MCF 10A (cell line): ENCODE results near the gene CHERP. TPM values are rescaled to one million over a fixed set of nuclear protein-coding genes. Genes with fewer than 3 reads are reported as not detected.
"Not testable (repeated sequence)": the region's sequence is repeated elsewhere in the genome, so short reads cannot be mapped to it uniquely, and the experiment has no call there.

Experiments
- BruUV-seq: library from RNA; stranded (reverse); fragments of 400-500 nt; replicated peaks from 2 replicates; lab custom pipeline; 2021; lab: Mats Ljungman, UMichigan
- CTCF ChIA-PET: fragments of 300-600 bp; sonication (Branson Sonifier 250); formaldehyde crosslinking; extraction: SDS; loops from one replicate; lab custom pipeline; 2021; ENCODE audit warnings: antibody characterized with exemption, inconsistent platforms; lab: Yijun Ruan, JAX
- POLR2A ChIA-PET: fragments of 300-600, 350-650 bp; sonication (Branson Sonifier 250); formaldehyde crosslinking; extraction: SDS; loops from one replicate; lab custom pipeline; 2020; ENCODE audit warnings: antibody characterized with exemption, inconsistent platforms; lab: Yijun Ruan, JAX
- DNase-seq: peaks from one replicate; pipeline ENCODE4 v3.0.0-alpha.2; 2018; ENCODE audit not compliant: unreplicated experiment
- H3K27ac Mint-ChIP-seq: one replicate; pipeline ENCODE4 v1.8.0; 2022; ENCODE audit warnings: mild to moderate bottlenecking, low read depth, mixed read lengths; ENCODE audit not compliant: unreplicated experiment
- H3K27me3 Mint-ChIP-seq: one replicate; pipeline ENCODE4 v1.8.0; 2022; ENCODE audit warnings: mixed read lengths; ENCODE audit not compliant: insufficient read depth, unreplicated experiment
- H3K36me3 Mint-ChIP-seq: one replicate; pipeline ENCODE4 v1.8.0; 2022; ENCODE audit warnings: mild to moderate bottlenecking, moderate library complexity, mixed read lengths; ENCODE audit not compliant: insufficient read depth, unreplicated experiment
- H3K4me1 Mint-ChIP-seq: one replicate; pipeline ENCODE4 v1.8.0; 2022; ENCODE audit warnings: mixed read lengths; ENCODE audit not compliant: insufficient read depth, unreplicated experiment
- H3K4me3 Mint-ChIP-seq: one replicate; pipeline ENCODE4 v1.8.0; 2022; ENCODE audit warnings: mild to moderate bottlenecking, moderate library complexity, mixed read lengths; ENCODE audit not compliant: unreplicated experiment
- H3K9me3 Mint-ChIP-seq: one replicate; pipeline ENCODE4 v1.8.0; 2022; ENCODE audit warnings: mixed read lengths; ENCODE audit not compliant: unreplicated experiment
- CTCF ChIP-seq: fragments of 200-600 bp; IDR thresholded peaks from one replicate; pipeline ENCODE4 v1.8.0; 2022; ENCODE audit warnings: antibody characterized with exemption, mild to moderate bottlenecking; ENCODE audit not compliant: unreplicated experiment
- intact Hi-C: fragments of 100-400 bp; cut with micrococcal nuclease; formaldehyde crosslinking; loops from 2 replicates; pipeline ENCODE4 v1.14.1; 2022
- total RNA-seq: library from RNA; stranded (reverse); gene quantifications from 2 replicates; pipeline ENCODE4 v1.2.3, GENCODE V29; 2022

CHERP gene
- total RNA-seq, 1 experiment from 2014 or later = 51.6 TPM

- Mint-ChIP-seq H3K27me3 (no peaks in the 10 kb centered on the region), H3K4me3 (peak within 1 kb of the TSS; percentile 100), H3K9me3 (no peaks in the 10 kb centered on the region), H3K4me1 (no peaks in the 10 kb centered on the region), H3K27ac (peak within 1 kb of the TSS; percentile 98), H3K36me3 (peaks cover 9% of the 10 kb centered on the region)
- intact Hi-C loops = no loop called here
- no TSS peak for BruUV-seq
- POLR2A ChIA-PET = interaction anchor here (0.5 to 1.8 kb wide), 13 partner anchors 14 to 1067 kb away, joined by 3 to 10 read pairs (median 4); partner anchors contain the start of gene MED26
- peak; percentile 100 for DNase-seq
- CTCF ChIA-PET = interaction anchor here (0.6 to 0.9 kb wide), 4 partner anchors 26 to 1185 kb away, joined by 3 to 4 read pairs (median 3); no protein-coding TSS in a partner anchor
- no peak for TF ChIP-seq CTCF
Observed at GRCh38 chr19:16495982-16496612, 46.1 kb downstream of the CHERP start, which contains the start of the genes C19orf44 and CALR3. Gene C19orf44 (plus strand): TSS chr19:16496394. CDS start chr19:16500793, 4,399 bp downstream. Gene CALR3 (minus strand): TSS chr19:16496167. CDS start chr19:16496129, 38 bp downstream.

DNA sequence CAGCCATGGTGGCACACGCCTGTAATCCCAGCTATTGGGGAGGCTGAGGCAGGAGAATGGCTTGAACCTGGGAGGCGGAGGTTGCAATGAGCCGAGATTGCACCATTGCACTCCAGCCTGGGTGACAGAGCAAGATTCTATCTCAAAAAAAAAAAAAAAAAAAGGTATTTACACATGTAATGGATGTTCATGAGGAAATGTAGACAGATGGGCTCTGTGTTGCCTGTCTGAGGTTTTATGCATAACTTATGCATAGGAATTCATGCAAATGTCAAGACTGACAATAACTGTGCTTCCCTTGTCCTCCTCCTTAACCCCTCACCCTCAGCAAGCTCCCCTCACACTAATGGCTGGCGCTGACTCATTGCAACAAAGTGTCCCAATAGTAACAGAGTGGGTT lies 55.8 kb downstream of the CHERP start:
- H3K36me3 Mint-ChIP-seq, intact Hi-C loops, CTCF ChIA-PET, H3K27ac Mint-ChIP-seq, H3K9me3 Mint-ChIP-seq, BruUV-seq, H3K27me3 Mint-ChIP-seq, H3K4me3 Mint-ChIP-seq, DNase-seq, H3K4me1 Mint-ChIP-seq: not testable (repeated sequence)
- POLR2A ChIA-PET = interaction anchor here (1.8 kb wide), 1 partner anchor 14 kb away, joined by 4 read pairs; no protein-coding TSS in a partner anchor

DNA sequence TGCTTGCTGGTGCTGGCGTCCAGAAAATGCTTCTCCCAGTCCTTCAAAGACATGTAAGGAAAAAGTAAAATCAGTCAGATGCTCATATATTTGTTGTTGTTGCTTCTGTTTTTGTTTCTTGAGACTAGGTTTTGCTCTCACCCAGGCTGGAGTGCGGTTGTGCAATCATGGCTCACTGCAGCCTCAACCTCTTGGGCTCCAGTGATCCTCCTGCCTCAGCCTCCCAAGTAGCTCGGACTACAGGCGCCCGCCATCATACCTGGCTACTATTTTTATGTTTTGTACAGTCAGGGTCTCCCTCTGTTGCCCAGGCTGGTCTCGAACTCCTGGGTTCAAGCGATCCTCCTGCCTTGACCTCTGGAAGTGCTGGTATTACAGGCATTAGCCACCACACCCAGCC lies 59.5 kb downstream of the CHERP start:
- ChIA-PET POLR2A (no interaction called here), CTCF (interaction anchor here (0.6 kb wide), 2 partner anchors 432 to 853 kb away, joined by 3 to 4 read pairs; no protein-coding TSS in a partner anchor)
- no peak overlapping the region for H3K4me3 Mint-ChIP-seq
- H3K9me3 Mint-ChIP-seq = no peaks in the 10 kb centered on the region
- H3K27ac Mint-ChIP-seq = no peak overlapping the region
- DNase-seq = no peak
- intact Hi-C loops = no loop called here
- no peaks in the 10 kb centered on the region for H3K27me3 Mint-ChIP-seq
- no peaks in the 10 kb centered on the region for H3K4me1 Mint-ChIP-seq
- TF ChIP-seq CTCF = no peak
- no peaks in the 10 kb centered on the region for H3K36me3 Mint-ChIP-seq
- BruUV-seq = no TSS peak

- no peaks in the 10 kb centered on the region for H3K4me1 Mint-ChIP-seq
- BruUV-seq = no TSS peak
- CTCF ChIA-PET = no interaction called here
- intact Hi-C loops = no loop called here
- H3K27ac Mint-ChIP-seq = no peak overlapping the region
- no peak for TF ChIP-seq CTCF
- H3K36me3 Mint-ChIP-seq = no peaks in the 10 kb centered on the region
- no peak overlapping the region for H3K4me3 Mint-ChIP-seq
- H3K9me3 Mint-ChIP-seq = no peaks in the 10 kb centered on the region
- no peak for DNase-seq
- H3K27me3 Mint-ChIP-seq = no peaks in the 10 kb centered on the region
- POLR2A ChIA-PET = no interaction called here
Observed at GRCh38 chr19:16477311-16477710, 64.9 kb downstream of the CHERP start.
